Upper lobe of right lung (tissue), 1 donor: ENCODE results near the gene C2orf49. TPM values are rescaled to one million over a fixed set of nuclear protein-coding genes. Genes with fewer than 3 reads are reported as not detected.

Experiments used
- ATAC-seq: fragments of 200-7000 bp; cut with Tn5 transposase; one replicate; pipeline ENCODE4 v1.9.1; 2020; ENCODE audit warnings: mild to moderate bottlenecking, moderate library complexity
- DNase-seq: peaks from one replicate; pipeline ENCODE4 v3.0.0-alpha.2; 2020
- H3K27ac ChIP-seq: fragments of 200-600 bp; one replicate; pipeline ENCODE4 v1.8.0; 2022
- H3K27me3 ChIP-seq: fragments of 200-600 bp; one replicate; pipeline ENCODE4 v1.8.0; 2022; ENCODE audit warnings: mild to moderate bottlenecking
- H3K36me3 ChIP-seq: fragments of 200-600 bp; one replicate; pipeline ENCODE4 v1.8.0; 2022
- H3K4me1 ChIP-seq: fragments of 200-600 bp; one replicate; pipeline ENCODE4 v1.8.0; 2022
- H3K4me3 ChIP-seq: fragments of 200-600 bp; one replicate; pipeline ENCODE4 v1.8.0; 2022; ENCODE audit warnings: mild to moderate bottlenecking
- H3K9me3 ChIP-seq: fragments of 200-600 bp; one replicate; pipeline ENCODE4 v1.8.0; 2022
- CTCF ChIP-seq: fragments of 200-600 bp; IDR thresholded peaks from one replicate; pipeline ENCODE4 v1.8.0; 2022; ENCODE audit warnings: antibody characterized with exemption
- intact Hi-C: fragments of 100-400 bp; cut with DNase I; formaldehyde crosslinking; loops from one replicate; pipeline ENCODE4 v1.11.0; 2022
- total RNA-seq: library from RNA; stranded (reverse); fragmentation: NEBNext Ultra II Directional; extraction: Animal tissue kit (Norgen Biotek cat#: 25700); gene quantifications from one replicate; pipeline ENCODE4 v1.2.1, GENCODE V29; 2021
- donor health status: DM: no; HTN: yes; CAD: no; lungs with severe emphysema.

The C2orf49 gene
- total RNA-seq, 1 donor from 2014 or later = 18.0 TPM

GRCh38 chr2:105377871-105378270, 40.5 kb downstream of the C2orf49 start:
- Histone ChIP-seq H3K27ac (no peak overlapping the region), H3K36me3 (no peaks in the 10 kb centered on the region), H3K4me3 (no peak overlapping the region), H3K27me3 (no peaks in the 10 kb centered on the region), H3K4me1 (peaks cover 19% of the 10 kb centered on the region), H3K9me3 (no peaks in the 10 kb centered on the region)
- intact Hi-C loops = no loop called here
- no peak for ATAC-seq
- no peak for TF ChIP-seq CTCF
- DNase-seq = no peak

- intact Hi-C loops = no loop called here
Observed at GRCh38 chr2:105378276-105378840, 41.0 kb downstream of the C2orf49 start.

GRCh38 chr2:105378921-105379383, 41.6 kb downstream of the C2orf49 start:
- TF ChIP-seq CTCF = no peak
- Histone ChIP-seq H3K27ac (no peak overlapping the region), H3K9me3 (no peaks in the 10 kb centered on the region), H3K27me3 (no peaks in the 10 kb centered on the region), H3K4me3 (no peak overlapping the region), H3K4me1 (peaks cover 10% of the 10 kb centered on the region), H3K36me3 (no peaks in the 10 kb centered on the region)
- no peak for ATAC-seq
- intact Hi-C loops = no loop called here
- no peak for DNase-seq

More at GRCh38 chr2:105378276-105378840, 41.0 kb downstream of the C2orf49 start:
- Histone ChIP-seq H3K27me3 (no peaks in the 10 kb centered on the region), H3K36me3 (no peaks in the 10 kb centered on the region), H3K4me3 (no peak overlapping the region), H3K27ac (no peak overlapping the region), H3K9me3 (no peaks in the 10 kb centered on the region), H3K4me1 (peaks cover 15% of the 10 kb centered on the region)
- TF ChIP-seq CTCF = no peak
- no peak for ATAC-seq
- no peak for DNase-seq

DNA sequence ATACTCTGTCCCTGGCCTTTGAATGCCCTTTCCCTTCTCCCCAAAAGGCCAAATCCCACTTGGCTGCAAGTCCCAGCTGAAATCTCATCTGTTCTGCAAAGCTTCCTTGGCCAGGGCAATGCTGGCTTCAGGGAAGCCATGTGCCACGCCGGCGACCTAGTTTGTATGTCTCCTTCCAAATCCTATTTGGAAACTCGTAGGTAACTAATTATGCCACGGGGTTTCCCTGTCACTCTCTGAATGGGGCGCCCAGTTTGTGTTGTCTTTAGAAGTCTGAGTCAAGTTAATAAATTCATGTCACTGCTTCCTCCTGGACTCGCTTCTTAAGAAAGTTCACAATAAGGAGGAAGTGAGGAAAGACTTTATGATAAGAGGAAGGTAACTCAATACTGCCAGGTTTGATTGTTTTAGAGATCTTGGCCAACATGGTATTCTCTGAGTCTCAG, 42.4 kb downstream of the C2orf49 start:
- H3K4me3 ChIP-seq = no peak overlapping the region
- H3K27me3 ChIP-seq = no peaks in the 10 kb centered on the region
- intact Hi-C loops = no loop called here
- ATAC-seq (no peak), DNase-seq (no peak)
- H3K9me3 ChIP-seq = no peaks in the 10 kb centered on the region
- no peak overlapping the region for H3K27ac ChIP-seq
- no peak for TF ChIP-seq CTCF
- no peaks in the 10 kb centered on the region for H3K36me3 ChIP-seq
- peaks cover 10% of the 10 kb centered on the region for H3K4me1 ChIP-seq

GRCh38 chr2:105380432-105381100, 43.2 kb downstream of the C2orf49 start:
- H3K9me3 ChIP-seq = no peaks in the 10 kb centered on the region
- H3K27ac ChIP-seq = no peak overlapping the region
- TF ChIP-seq CTCF = no peak
- no peak for DNase-seq
- H3K36me3 ChIP-seq = no peaks in the 10 kb centered on the region
- no peak overlapping the region for H3K4me3 ChIP-seq
- intact Hi-C loops = no loop called here
- no peaks in the 10 kb centered on the region for H3K27me3 ChIP-seq
- no peak for ATAC-seq
- H3K4me1 ChIP-seq = peaks cover 7% of the 10 kb centered on the region
